Activated naive CD4-positive, alpha-beta T cell treated with anti-CD3 and anti-CD28 coated beads for 36 hours (primary cell): ENCODE results near the gene NEUROD2. TPM values are rescaled to one million over a fixed set of nuclear protein-coding genes. Genes with fewer than 3 reads are reported as not detected.

ENCODE experiments used
- CTCF ChIA-PET: fragments of 350-600 bp; sonication (Branson Sonifier 250); formaldehyde crosslinking; loops from one replicate; lab custom pipeline; 2021; ENCODE audit warnings: antibody characterized with exemption; lab: Charles Lee
- DNase-seq: peaks from one replicate; pipeline ENCODE4 v3.0.0-alpha.2; 2020
- H3K27ac Mint-ChIP-seq: one replicate; pipeline ENCODE4 v1.8.0; 2021; ENCODE audit warnings: mild to moderate bottlenecking, mixed read lengths
- H3K27me3 Mint-ChIP-seq: one replicate; pipeline ENCODE4 v1.8.0; 2021; ENCODE audit warnings: low read depth, mixed read lengths
- H3K36me3 Mint-ChIP-seq: one replicate; pipeline ENCODE4 v1.8.0; 2021; ENCODE audit warnings: low read depth, mixed read lengths
- H3K4me1 Mint-ChIP-seq: one replicate; pipeline ENCODE4 v1.8.0; 2021; ENCODE audit warnings: low read depth, mixed read lengths
- H3K4me3 Mint-ChIP-seq: one replicate; pipeline ENCODE4 v1.8.0; 2021; ENCODE audit warnings: mild to moderate bottlenecking, moderate library complexity, mixed read lengths
- H3K9me3 Mint-ChIP-seq: one replicate; pipeline ENCODE4 v1.8.0; 2021; ENCODE audit warnings: mixed read lengths
- intact Hi-C: fragments of 100-400 bp; cut with micrococcal nuclease; formaldehyde crosslinking; loops from one replicate; pipeline ENCODE4 v1.15.1; 2023
- total RNA-seq, 2 experiments: library from RNA; stranded (reverse); gene quantifications; one replicate each; pipeline ENCODE4 v1.2.3, GENCODE V29; 2021

Gene NEUROD2
- total RNA-seq, 2 experiments from 2014 or later: not detected

- CTCF ChIA-PET: no interaction called here
- H3K36me3 Mint-ChIP-seq: peaks cover 23% of the 10 kb centered on the region
- DNase-seq: no peak
- H3K27me3 Mint-ChIP-seq: no peaks in the 10 kb centered on the region
- H3K27ac Mint-ChIP-seq: no peak overlapping the region
- intact Hi-C loops: no loop called here
- no peaks in the 10 kb centered on the region for H3K9me3 Mint-ChIP-seq
- H3K4me1 Mint-ChIP-seq: no peaks in the 10 kb centered on the region
- no peak overlapping the region for H3K4me3 Mint-ChIP-seq
Observed at GRCh38 chr17:39562395-39562794, 45.3 kb downstream of the NEUROD2 start.

- Mint-ChIP-seq H3K27me3 (no peaks in the 10 kb centered on the region), H3K9me3 (no peaks in the 10 kb centered on the region)
Observed at GRCh38 chr17:39556423-39556822, 51.3 kb downstream of the NEUROD2 start.

GRCh38 chr17:39555368-39555767 is 52.4 kb downstream of the NEUROD2 start:
- intact Hi-C loops: no loop called here
- Mint-ChIP-seq H3K36me3 (peaks cover 21% of the 10 kb centered on the region), H3K27me3 (no peaks in the 10 kb centered on the region), H3K4me3 (no peak overlapping the region), H3K4me1 (no peaks in the 10 kb centered on the region), H3K27ac (no peak overlapping the region), H3K9me3 (no peaks in the 10 kb centered on the region)
- CTCF ChIA-PET: interaction anchor here (9.6 kb wide), 1 partner anchor 67 kb away, joined by 110 read pairs; no protein-coding TSS in a partner anchor
- DNase-seq: no peak

More at GRCh38 chr17:39556423-39556822, 51.3 kb downstream of the NEUROD2 start:
- Mint-ChIP-seq H3K4me3 (no peak overlapping the region), H3K36me3 (peaks cover 16% of the 10 kb centered on the region), H3K4me1 (no peaks in the 10 kb centered on the region), H3K27ac (no peak overlapping the region)
- intact Hi-C loops: no loop called here
- DNase-seq: no peak
- CTCF ChIA-PET: interaction anchor here (0.9 to 1.5 kb wide), 2 partner anchors 15 to 63 kb away, joined by 3 to 5 read pairs; no protein-coding TSS in a partner anchor

Other genes with a start within 250 kb of the NEUROD2 start
- 10 to 100 TPM; 14.2 to 15.4 TPM for gene FBXL20, start 206.3 kb downstream of the NEUROD2 start, total RNA-seq
- 10 to 100 TPM; 52.4 to 56.1 TPM for gene MED1, start 156.7 kb downstream of the NEUROD2 start, total RNA-seq
- 10 to 100 TPM; 49.8 to 51.0 TPM for gene CDK12, start 146.4 kb downstream of the NEUROD2 start, total RNA-seq
- gene PPP1R1B, start 19.0 kb upstream of the NEUROD2 start, total RNA-seq: under 1 TPM in 1 of 2 experiments, not detected in 1; 0.14 TPM
- 10 to 100 TPM; 56.1 to 56.8 TPM for gene STARD3, start 29.2 kb upstream of the NEUROD2 start, total RNA-seq
- 1 to 10 TPM in 1 of 2 experiments, under 1 TPM in 1; 0.74 to 1.1 TPM for gene TCAP, start 57.4 kb upstream of the NEUROD2 start, total RNA-seq
- gene PNMT, start 60.5 kb upstream of the NEUROD2 start, total RNA-seq: not detected
- gene PGAP3, start 80.1 kb upstream of the NEUROD2 start, total RNA-seq: 10 to 100 TPM; 11.8 to 11.9 TPM
- gene ERBB2, start 92.1 kb upstream of the NEUROD2 start, total RNA-seq: 1 to 10 TPM; 6.0 to 6.3 TPM
- gene MIEN1, start 122.6 kb upstream of the NEUROD2 start, total RNA-seq: 10 to 100 TPM; 35.2 to 36.5 TPM
- gene GRB7, start 130.0 kb upstream of the NEUROD2 start, total RNA-seq: 1 to 10 TPM; 2.0 to 2.1 TPM